Iris pigment epithelial cell (primary cell): ENCODE measurements around the gene RFX4.
A peak's percentile ranks its signal among the peaks of the same experiment; 100 is the strongest.

Experiments used
- DNase-seq: peaks from one replicate; pipeline ENCODE4 v3.0.0-alpha.2; 2011; ENCODE audit warnings: low read depth

RFX4 gene

DNA sequence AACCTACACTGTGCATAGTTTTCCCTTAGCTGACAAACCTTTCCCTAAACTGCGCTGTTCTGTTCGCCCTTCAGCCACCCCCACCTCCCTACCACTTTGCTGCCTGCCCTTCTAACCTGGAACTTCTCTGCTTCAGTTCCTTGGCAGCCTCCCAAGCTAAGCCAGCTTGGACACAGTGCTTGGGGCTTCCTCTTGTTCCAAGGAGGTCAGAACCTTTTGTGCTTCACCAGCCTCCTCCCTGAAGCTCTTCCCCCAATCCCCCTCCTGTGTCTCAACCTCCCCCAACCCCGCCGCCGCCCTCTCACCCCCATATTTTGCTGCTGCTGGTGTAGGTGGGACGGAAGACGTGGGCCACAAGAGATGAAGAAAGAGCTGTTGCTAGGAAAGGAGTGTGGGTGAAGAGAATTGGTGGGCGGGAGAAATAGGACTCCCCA, 183.6 kb downstream of the RFX4 start:
- peak; percentile 26 for DNase-seq

DNA sequence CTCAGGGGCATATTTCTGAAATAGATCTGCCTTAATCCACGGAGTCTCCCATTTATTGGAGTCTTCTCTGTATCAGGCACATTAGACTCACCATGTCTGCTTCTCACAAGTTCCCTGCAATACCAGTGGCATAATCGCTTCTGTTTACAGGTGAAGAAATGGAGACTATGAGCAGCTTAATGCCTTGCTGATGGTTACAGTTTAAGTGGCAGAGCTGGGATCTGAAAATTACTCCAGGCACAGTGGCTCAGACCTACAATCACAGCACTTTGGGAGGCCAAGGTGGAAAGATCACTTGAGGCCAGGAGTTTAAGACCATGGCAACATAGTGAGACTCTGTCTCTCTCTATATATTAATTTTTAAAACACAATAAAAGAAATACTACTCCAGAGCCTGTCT, 184.4 kb downstream of the RFX4 start:
- DNase-seq, result no peak

DNA sequence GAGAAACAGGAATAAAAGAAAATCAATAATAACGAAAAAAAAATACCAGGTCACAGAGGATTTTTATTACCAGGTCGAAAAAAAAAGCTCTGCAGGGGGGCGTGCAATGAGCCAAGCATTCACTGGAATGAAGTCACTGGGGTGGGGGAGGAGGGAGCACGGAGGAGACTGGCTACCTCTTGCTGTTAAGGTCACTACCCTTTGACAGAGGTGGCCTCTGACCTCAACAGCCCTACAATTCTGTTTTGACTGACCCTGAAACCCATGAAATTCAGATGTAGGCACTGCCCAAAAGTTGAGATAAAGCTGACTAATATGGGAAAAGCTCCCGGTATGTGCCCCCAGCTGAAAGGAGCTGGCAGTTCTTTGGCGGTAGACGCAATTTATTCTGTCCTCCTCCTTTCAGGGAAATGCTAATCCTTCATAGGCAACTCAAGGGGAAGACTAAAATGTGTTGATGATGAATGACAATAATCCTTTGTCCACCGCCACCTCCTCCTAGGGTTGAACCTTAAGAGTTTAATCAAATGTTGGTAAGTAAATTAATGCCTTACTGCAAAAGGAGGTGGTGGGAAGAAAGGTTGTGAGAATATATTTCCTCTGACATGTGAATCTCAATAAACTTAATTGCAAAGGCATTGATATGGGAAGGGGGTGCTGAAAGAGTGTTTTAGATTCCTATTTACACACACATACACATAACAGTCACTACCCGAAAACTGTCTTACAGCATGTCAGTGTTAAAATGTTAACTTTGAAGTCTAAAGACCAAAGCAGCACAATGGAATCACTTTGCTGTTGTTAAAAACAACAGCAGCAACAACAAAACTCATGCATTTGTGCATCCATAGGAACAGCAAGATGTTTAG, 185.4 kb downstream of the RFX4 start:
- no peak for DNase-seq

DNA sequence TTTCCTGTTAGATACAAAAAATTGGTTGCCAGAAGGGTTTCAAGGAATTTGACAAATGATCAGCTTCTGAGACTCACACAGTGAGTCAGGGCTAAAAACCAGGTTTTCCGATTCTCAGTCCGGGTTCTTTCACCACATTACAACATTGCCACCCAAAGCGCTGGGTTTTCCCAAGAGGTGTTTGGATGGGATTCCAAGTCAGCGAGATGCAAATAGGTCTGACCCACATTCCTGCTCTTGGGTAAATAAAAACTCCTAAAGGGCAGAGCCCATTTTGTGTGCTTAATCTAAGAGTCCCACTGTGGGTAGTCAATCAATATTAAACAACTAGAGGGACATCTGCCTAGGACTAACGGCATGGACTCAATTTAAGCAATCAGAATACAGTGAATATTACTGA, 186.3 kb downstream of the RFX4 start:
- no peak for DNase-seq

DNA sequence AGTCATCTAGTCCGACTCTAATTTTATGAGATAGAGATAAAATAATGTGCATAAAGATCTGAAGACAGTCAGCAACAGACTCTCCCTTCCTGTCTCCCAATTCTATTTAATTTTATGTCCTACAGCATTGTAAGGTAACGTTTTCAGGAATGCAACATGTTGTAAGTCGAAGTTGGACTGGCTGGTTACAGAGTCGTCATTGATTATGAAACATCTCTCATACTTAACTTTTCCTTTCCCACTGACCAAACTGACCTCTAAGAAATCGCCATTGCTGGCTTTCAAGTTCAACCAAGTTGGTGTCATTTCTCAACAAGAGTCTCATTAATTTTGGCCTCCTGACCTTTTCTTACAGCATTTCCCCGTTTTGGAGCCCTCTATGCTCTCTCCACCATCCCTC, 186.7 kb downstream of the RFX4 start:
- DNase-seq, result no peak

DNA sequence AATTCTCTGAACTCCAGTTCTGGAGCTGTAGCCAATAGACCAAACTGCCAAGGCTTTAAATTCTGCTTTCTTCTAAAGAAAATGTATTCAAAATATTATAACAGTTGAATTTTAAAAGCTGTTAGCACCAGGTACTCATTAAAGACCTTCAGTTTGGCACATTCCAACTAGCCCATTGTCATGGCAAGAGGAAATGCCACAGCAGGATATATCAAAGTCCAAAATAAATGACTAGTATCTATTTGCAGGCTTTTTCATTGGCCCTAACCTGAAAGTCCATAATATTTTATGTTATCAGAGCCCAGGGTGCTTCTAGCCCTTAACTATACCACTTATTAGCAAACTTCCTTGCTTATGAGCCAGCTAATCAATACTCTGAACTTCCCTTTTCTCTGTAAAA, 188.6 kb downstream of the RFX4 start:
- DNase-seq, result no peak

DNA sequence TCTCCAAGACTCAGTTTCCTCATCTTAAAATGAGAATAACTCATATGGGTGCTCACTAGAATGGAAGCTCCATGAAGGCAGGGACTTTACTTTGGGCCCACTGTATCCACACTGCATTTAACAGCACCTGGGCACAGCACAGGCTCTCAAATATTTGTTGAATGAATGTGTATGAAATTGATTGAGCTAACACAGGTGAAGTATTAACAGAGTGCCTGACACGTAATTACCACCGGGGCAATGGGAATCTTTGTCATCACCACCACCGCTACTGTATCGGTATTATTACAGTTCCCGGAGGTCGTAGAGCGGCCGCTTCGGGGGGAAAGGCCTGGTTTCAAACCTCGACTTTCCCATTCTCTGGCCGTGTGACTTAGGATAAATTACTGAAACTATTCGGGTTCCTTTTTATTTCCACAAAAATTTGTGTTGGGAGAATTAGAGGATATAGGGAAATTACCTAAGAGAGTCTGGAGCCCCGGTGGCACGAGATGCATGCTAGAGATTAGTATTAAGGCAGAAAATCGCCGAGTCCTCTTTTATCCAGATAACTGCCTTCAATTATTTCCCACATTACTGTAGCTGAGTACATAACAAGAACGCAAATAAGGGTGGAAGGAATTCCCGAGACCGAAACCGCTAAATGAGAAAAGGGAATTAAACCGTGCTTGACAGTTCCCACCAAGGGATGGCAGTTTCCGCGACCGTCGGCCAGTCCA, 190.6 kb downstream of the RFX4 start:
- DNase-seq, result no peak

DNA sequence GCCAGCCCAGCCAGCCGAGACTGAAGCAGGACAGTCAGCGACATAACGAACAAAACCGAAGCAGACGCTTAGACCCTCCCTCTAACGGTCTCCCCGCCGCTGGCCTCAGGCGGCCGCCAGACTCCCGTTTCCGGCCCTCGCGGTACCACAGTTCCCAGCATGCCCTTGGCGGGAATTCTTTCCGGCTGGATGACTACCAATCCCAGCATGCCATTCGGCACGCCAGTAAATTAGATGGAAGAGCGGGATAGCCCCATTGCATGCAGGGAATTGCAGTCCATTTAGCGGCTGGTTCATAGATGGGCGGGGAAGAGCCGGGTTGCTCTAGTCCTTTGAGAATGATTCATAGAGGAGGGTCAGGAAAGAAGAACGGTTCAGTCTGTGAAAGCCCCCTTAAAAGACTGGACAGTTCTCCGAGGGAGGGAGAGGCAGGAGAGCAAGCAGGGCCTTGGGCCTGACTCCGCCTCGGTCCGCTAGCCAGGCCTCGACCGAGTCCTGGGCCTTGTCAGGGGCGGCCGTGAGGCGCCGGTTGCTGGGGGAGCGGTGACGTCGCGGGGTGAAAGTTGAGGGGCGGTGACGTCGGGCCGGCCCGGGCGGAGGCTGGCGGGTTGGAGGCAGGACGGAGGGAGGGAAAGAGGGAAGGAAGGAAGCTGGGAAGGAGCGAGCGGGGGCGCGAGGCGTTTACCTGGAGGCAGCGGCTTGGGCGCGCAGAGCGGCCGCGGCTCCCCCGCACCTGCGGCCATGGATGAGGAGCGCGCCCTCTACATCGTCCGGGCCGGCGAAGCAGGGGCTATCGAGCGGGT, 191.4 kb downstream of the RFX4 start, which contains the start of gene RIC8B:
Gene RIC8B (plus strand): TSS at position 678 of the 803 bp plus-strand sequence. CDS start 64 bp downstream, at position 742.
- peak; percentile 100 for DNase-seq

DNA sequence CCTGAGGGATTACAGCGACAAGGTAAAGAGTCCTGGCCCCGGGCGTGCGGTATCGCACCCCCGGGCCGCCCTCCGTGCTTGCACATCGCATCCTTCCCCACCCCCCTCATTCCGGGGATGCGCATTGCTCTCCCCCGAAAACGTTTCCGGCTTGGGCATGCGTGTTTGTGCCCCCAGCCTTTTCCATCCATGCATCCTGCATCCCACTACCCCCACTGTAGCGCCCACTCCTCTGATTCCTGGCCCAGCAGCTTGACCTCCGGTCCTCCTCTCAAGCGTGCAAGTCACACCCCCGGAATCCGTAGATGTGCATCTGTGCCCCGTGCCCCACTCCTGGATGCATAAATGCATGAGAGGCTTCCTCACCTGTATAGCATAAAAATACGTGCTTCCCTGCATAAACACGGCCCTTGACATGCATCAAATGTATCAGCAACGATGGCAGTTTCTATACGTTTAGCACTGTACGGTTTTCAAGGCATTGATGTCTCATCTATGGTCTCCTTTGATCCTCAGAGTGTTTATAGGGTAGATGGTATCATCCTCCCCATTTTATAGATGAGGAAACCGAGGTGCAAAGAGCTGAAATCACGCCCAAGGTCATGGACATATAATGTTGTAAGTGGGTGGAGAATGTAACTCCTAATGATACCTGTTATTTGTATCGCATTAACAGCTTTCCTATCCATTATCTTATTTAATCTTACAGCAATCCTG, 192.2 kb downstream of the RFX4 start:
- DNase-seq, result no peak

DNA sequence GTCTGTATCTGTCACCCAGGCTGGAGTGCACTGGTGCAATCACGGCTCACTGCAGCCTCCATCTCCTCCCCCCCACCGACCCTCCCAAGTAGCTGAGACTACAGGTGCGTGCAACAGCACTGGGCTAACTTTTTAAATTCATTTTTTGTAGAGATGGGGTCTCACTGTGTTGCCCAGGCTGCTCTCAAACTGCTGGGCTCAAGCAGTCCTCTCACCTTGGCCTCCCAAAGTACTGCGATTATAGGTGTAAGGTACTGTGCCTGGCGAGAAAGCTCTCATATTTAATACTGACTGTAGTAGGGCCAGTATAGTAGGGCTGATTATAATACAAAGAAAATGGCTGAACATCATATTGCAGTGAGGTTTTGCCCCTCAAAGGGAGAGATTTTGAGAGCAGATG, 194.1 kb downstream of the RFX4 start:
- no peak for DNase-seq

DNA sequence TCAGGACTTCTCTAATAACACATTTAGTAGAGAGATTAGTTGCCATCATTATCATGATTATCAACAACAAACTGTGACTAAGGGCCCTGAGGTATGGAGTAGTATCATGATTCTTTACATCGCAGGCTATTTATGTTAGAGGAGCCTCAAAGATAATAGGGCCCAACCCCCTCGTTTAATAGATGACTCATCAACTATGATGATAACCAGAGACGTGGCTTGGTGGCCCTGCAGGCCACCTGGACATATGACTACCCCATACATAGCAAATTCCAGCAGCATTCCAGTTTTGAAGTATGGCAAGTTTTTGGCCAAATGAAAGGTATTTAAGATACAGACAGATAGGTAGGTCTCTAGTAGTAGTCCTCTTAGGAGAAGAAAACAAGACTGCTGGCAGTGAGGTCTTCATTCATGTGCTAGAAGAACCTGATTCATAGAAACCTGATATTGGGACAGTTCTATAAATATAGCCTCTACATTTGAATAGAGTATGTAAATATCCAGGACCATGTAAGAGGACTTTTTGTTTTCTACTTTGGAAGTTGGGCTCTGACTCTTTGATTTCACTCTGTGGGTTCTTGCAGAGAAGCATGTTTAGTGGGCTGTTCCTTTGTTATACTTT, 197.3 kb downstream of the RFX4 start:
- peak; percentile 31 for DNase-seq

DNA sequence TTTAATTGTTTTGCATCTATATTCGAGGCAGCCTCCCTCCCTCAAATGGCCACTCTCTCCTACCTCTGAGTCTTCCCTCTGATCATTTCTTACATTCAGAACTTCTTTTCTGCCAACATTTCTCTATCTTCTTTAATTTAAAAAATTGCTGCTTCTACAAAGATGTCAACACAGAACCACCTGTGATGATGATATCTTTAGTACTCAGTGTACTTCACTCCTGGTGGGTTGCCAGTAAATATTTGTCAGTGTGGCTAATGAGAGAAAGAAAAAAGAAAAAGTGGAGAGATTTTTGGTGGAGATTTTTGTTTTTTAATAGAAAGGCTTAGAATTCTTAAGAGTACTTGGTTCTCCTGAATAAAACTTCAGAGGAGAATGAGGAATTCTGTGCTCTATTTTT, 199.8 kb downstream of the RFX4 start:
- no peak for DNase-seq

DNA sequence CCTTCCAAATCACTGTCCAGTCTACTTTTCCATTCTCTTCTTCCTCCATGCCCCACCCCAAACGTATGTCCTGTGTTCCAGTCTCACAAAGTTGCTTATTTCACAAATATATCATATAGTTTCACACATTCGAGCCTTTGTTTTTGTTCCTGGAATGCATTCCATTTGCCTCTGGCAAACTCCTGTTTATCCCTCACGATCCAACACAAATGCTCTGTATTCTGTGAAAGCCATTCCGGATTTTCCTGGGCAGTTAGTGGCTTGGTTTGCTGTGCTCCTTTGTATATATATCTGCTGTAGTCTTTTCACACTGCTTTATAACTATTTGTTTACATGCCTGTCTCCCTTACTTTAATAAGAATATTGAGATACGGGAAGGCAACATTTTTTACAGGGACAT, 200.7 kb downstream of the RFX4 start:
- DNase-seq, result no peak

DNA sequence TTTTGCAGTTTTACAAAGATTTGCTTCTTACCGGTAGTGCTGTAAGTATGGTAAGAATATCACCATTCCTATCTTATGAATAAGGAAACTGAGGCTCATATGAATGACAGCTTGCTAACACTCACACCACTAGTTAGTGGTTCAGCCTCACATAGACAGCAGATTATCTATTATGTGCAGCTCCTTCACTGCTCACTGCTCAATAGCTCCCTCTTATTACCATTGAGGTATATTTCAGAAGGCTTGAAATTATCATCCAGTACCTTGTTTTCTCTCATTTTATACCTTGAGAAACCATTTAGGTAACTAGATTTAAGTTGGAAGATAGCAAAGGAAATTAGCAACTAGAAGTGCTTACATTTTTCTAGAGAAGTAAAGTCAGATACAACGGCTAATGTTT, 207.2 kb downstream of the RFX4 start:
- DNase-seq, result no peak

DNA sequence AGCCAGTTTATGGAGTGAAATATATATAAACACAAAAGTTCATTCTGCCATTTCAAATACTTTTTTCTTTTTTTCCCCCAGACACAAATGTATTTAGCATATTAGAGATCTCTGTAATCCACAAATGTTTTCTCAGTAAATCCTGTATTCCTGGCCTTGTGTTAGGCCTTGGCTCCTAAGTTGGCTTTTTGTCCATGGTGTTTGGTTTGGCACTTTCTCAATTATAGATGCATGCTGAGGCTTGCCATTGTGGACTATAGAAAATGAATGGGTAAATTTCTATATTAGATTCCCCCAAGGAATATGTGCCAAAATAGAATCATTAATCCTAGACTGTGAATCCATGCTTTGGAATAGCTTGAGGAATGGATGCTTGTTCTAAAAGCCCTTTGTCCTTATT, 208.7 kb downstream of the RFX4 start:
- no peak for DNase-seq

DNA sequence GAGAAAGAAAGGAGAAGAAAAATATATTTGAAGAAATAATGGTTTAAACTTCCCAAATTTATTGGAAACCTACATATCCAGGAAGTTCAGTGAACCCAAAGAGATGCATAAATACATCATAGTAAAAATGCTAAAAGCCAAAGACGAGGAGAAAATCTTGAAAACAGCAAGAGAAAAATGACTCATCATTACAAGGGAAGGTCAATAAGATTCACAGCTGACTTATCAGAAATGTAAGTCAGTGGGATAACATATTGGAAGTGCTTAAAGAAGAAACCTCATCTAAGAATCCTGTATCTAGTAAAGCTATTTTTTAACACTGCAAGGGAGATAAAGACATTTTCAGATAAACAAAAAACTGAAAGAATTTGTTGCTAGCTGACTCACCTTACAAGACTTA, 211.6 kb downstream of the RFX4 start:
- DNase-seq, result peak; percentile 17

DNA sequence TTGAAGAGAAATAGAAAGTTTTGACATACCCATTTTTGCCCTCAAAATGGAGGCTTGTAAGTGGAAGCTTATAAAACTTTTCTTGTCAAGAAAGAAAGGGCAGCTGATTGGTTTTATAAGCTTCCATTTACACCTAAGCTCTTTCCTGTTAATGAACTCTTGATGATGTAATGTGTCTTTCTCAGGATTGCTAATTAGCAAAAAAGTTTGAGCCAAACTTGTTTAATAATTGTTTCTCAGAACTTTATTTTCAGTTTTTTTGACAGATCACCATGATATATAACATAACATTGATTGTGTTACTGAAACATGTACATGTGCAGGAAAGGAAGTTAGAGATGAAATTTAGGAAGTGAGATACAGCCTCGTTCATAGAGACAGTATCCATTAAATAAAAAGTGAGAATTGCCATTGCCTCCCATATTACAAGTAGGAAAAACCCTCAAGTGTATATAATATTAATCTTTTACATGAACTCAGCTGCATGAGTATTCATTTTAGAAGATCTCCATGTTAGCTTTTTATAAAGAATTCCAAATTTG, 218.4 kb downstream of the RFX4 start:
- DNase-seq, result no peak

DNA sequence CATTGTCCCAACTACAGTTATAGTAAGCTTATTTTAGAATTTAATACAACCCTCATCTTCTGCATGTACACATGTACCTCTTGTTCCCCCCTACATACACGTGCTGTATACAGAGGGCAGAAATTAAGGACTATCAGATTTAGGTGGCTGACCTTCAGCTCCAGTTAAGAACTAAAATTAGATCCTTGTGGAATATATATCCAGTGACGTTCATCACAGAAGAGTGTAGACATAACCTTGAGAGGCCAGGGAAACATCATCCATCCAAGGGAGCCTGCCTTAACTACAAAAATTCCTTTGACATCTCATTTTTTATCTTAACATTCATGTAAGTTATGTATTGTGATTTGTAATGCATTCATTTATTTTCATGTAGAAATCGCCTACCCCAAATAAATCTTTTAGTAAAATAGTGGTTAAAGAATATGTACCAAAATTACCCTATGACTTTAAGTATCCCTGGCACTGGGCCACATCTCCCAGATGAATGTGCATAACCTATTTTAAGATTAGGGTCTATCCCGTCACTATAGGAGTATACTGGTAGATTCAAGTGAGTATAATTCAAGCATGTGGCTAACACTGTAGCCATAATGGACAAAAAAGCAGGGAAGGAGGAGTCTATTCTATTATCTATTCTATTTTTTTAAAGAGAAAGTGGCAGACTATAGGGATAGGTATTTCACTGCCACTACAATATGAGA, 219.2 kb downstream of the RFX4 start:
- DNase-seq, result no peak

DNA sequence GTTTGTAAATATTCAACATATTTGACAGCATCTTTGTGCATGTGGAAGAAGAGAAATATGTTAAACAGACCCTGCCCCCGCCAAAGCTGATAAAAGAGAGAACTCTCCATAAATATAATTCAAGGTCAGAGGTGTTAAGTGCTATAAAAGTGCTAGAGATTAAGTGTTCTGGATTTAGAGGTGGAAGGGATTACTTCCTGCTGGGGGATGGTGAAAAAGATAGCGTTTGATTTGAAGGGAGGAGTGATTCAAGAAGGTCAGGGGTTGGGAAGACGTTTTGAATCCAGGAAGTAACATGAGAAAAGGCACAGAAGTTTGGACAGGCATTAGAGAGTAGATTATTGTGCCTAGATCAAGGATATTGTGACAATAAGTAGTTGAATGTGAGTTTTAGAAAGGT, 221.9 kb downstream of the RFX4 start:
- DNase-seq, result peak; percentile 4
